RWPE1 (cell line): ENCODE measurements around the gene HAO2.

Experiments used
- CTCF ChIA-PET: fragments of 350-600 bp; sonication (Branson Sonifier 250); formaldehyde crosslinking; extraction: SDS; loops from one replicate; lab custom pipeline; 2021; lab: Yijun Ruan, JAX
- POLR2A ChIA-PET: fragments of 400-600 bp; formaldehyde crosslinking; extraction: SDS; loops from one replicate; lab custom pipeline; 2020; ENCODE audit warnings: antibody characterized with exemption; ENCODE audit not compliant: low non-redundant PET; lab: Yijun Ruan, JAX
- DNase-seq: peaks from one replicate; pipeline ENCODE4 v3.0.0; 2012; ENCODE audit warnings: low spot score
- H3K27ac ChIP-seq: fragments of 450-650 bp; 2 replicates; pipeline ENCODE4 v1.5.1; 2017
- CTCF ChIP-seq: fragments of 450-650 bp; conservative IDR thresholded peaks from 2 replicates; pipeline ENCODE4 v1.5.1; 2017; ENCODE audit warnings: low read depth, mild to moderate bottlenecking

The HAO2 gene

DNA sequence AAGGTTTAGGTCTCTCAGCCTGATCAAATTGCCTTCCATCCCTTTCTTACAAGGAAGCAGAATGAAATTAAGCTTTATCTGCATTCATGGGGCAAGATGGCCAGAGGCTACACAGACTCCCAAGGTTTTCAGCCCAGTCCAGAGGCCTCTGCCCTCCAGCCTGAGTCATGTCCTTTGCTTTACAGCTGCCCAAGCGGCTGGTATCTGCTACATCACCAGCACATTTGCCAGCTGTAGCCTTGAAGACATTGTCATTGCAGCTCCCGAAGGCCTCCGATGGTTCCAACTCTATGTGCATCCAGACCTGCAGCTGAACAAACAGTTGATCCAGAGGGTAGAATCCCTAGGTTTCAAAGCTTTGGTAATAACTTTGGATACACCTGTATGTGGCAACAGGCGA lies 16.0 kb downstream of the HAO2 start:
- no peak for DNase-seq
- TF ChIP-seq CTCF: no peak
- ChIA-PET CTCF (no interaction called here), POLR2A (no interaction called here)
- no peak overlapping the region for H3K27ac ChIP-seq

DNA sequence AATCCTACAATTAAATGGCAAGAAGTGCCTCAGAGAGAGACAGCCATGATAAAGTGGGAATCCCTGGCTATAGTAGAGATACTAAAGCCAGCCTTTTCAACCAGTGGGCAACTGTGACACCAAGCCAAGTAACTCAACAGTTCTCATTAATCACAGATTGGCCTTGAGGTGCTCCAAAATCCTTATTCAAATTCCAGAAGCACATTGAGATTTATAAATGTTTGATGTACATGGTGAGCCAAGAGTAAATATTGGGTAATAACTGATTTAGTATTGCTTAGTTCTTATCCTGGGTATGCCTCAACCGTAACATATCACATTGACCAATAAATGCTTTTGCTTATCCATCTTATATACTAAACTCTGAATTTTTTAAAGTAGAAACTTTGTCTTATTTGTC lies 17.1 kb downstream of the HAO2 start:
- TF ChIP-seq CTCF: no peak
- no peak for DNase-seq
- POLR2A ChIA-PET: no interaction called here
- CTCF ChIA-PET: no interaction called here
- H3K27ac ChIP-seq: no peak overlapping the region

DNA sequence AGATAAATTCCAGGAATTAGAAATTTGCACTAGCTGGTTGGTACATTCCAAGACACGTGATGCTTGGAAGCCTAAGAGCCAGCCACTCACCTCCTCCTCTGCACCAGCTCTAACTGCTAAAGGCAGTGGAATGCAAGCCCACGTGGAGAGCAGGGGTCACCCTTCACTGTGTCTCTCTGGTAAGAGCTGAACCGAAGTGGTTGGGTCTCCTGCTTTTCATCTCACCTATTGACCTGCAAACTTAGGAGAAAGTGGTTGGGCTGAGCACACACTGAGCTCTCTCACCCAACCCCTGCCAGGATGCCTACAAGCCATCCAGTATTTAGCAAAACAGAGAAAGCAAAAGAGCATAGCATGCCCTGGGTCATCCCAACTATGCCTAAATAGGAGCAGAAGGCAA lies 19.3 kb downstream of the HAO2 start:
- no peak for TF ChIP-seq CTCF
- H3K27ac ChIP-seq: no peak overlapping the region
- ChIA-PET CTCF (no interaction called here), POLR2A (no interaction called here)
- no peak for DNase-seq

GRCh38 chr1:119388450-119388849 lies 19.9 kb downstream of the HAO2 start:
- ChIA-PET POLR2A (no interaction called here), CTCF (no interaction called here)
- no peak overlapping the region for H3K27ac ChIP-seq
- TF ChIP-seq CTCF: no peak
- DNase-seq: no peak

DNA sequence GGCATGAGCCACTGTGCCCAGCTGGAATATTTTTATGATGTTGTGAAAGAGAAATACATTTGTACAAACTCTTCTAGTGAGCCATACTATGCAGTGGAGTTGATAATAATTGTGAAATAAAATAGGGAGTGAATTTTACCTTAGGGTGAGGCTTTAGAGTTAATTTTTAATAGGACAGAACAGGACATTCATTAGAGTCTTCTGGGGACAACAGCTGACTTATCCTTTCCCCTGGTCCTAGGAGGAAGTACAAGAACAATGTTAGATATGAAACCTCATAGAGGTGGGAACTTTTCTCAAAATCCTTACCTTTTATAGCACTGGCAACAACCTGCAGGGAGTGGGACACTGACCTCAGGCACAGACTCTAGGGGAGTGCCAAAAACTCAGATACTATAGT lies 21.9 kb downstream of the HAO2 start:
- CTCF ChIA-PET: no interaction called here
- no peak overlapping the region for H3K27ac ChIP-seq
- POLR2A ChIA-PET: no interaction called here
- DNase-seq: no peak
- no peak for TF ChIP-seq CTCF

DNA sequence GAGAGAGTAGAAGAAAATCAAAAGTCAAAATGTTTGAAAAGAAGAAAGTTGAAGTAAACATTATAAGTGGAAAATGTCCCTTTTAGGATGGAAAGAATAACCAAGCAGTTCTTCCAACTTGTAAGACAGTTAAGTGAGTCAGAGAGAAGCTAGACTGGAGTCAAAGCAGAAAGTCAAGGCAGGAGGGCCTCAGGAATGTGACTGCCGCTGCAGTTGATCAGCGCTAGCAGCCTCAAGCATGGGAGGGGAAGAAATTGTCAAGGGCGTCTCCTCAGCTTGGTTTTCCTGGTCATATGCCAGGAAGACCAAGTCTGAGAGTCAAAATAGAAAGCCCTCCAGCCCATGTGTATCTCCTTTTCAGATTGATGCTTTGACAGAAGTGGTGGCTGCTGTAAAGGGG lies 23.2 kb downstream of the HAO2 start:
- ChIA-PET POLR2A (no interaction called here), CTCF (no interaction called here)
- DNase-seq: no peak
- no peak for TF ChIP-seq CTCF
- no peak overlapping the region for H3K27ac ChIP-seq

DNA sequence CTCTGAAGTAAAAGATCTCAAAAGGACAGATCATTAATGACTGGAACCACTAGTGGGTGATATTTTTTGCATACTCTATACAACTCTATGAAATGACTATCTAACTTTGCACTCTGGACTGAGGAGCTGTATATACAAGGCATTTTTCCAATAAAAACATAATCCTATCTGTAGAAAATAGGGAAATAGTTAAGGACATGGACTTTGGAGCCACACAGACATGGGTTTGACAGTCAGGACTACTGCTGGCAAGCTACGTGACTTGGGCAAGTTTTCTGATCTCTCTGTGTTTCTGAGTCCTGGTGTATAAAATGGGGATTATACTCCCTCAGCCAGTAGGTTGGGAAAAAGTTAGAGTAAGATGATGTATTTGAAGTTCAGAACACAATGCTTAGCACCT lies 25.5 kb downstream of the HAO2 start:
- H3K27ac ChIP-seq: no peak overlapping the region
- CTCF ChIA-PET: no interaction called here
- no peak for TF ChIP-seq CTCF
- POLR2A ChIA-PET: no interaction called here
- DNase-seq: no peak
